Measurements from ENCODE around the gene GPR3. TPM values are rescaled to one million over a fixed set of nuclear protein-coding genes. Genes with fewer than 3 reads are reported as not detected.
"Not testable (repeated sequence)": the region's sequence is repeated elsewhere in the genome, so short reads cannot be mapped to it uniquely, and the experiment has no call there.

The GPR3 gene
- polyA plus RNA-seq, 3 donors, result 0.97 to 1.3 (median 1.1) TPM

DNA sequence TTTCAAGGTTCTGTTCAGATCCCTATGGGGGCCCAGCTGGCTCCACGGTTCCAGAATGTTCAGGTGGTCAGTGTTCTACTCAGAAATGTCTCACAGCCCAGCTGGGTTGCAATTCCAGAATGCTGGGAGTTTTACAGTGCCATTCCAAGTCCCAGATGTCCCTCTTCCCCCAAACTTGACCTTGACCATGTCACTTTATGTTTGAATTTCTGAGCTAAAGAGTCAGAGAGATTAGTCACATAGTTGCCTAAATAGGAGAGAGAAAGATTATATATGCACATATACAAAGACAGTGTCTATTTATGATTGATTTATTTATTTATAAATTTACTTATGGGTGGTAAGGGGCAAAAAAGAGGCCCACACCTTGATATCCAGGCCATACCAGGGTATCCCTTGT, 2.5 kb downstream of the GPR3 start:
- no peak for DNase-seq (ENCODE audit: extremely low read depth in 1 of 11, low read depth in 9 of 11, low spot score in 4 of 11)

- DNase-seq (ENCODE audit: extremely low read depth in 1 of 11, low read depth in 9 of 11, low spot score in 4 of 11), result peak in 1 of 11 donors; percentile 66
These were observed 3.2 kb downstream of the GPR3 start for GRCh38 chr1:27395441-27396195.

DNA sequence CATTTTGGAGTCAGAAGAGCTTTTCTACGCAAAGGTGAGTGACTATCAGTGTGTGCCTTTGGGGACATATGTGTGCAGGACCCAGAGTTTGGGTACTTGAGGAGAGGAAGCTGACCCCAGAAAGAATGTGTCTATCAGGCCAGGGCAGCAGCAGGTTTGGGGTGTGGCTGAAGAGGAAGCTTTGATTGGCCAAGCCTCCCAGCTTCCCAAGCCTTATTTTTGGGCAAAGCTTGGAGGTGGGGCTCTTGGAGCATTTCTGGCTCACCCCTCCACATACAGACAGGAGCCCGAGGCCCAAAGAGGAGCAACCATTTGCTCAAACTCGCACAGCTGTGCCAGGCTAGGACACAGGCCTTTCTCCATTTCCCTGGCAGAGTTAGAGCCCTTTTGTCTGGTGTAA, 4.7 kb downstream of the GPR3 start:
- DNase-seq (ENCODE audit: extremely low read depth in 1 of 11, low read depth in 9 of 11, low spot score in 4 of 11), result no peak

GRCh38 chr1:27397749-27398148, 5.3 kb downstream of the GPR3 start:
- DNase-seq (ENCODE audit: extremely low read depth in 1 of 11, low read depth in 9 of 11, low spot score in 4 of 11), result no peak

- no peak for DNase-seq (ENCODE audit: extremely low read depth in 1 of 11, low read depth in 9 of 11, low spot score in 4 of 11)
These were observed 6.2 kb downstream of the GPR3 start for GRCh38 chr1:27398405-27399149.

DNA sequence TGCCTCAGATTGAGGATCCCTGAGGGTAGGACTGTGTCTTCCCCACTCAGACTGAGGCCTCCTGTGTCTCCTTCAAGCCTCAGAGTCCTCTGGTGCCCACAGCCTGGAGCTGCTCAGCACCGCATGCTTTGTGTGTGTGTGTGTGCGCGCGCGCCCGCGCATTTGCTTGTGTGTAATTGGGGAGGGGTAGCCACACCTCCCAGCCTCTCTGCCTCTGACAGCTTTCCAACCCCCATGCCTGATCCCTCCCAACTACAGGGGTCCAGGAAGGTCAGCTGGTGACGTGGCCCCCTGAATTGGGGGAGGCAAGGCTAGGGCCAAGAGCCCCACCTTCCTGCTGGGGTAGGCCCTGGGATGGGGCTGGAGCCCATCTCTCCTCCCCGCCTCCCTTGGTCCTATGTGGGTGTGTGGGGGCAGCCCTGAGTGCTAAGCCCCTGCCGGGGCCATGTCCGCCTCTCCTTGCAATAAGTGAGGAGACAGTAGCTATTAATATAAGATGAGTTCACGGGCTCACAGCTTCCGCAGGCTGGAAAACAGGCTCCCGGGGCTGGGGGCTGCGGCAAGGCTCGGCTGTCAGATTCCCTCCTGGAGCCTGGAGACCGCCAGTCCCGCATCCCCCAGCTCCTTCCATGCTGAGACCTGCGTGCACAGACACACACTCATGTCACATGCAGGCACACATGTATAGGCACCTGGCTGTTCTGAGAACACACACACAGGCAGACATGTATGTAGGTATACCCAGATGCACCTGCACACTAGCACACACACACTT, 7.0 kb downstream of the GPR3 start:
- peak in 1 of 11 donors; percentile 29 for DNase-seq (ENCODE audit: extremely low read depth in 1 of 11, low read depth in 9 of 11, low spot score in 4 of 11)

- no peak for DNase-seq (ENCODE audit: extremely low read depth in 1 of 11, low read depth in 9 of 11, low spot score in 4 of 11)
These were observed 7.9 kb downstream of the GPR3 start for GRCh38 chr1:27400082-27400962.

- DNase-seq (ENCODE audit: extremely low read depth in 1 of 11, low read depth in 9 of 11, low spot score in 4 of 11), result no peak
These were observed 8.5 kb downstream of the GPR3 start for GRCh38 chr1:27400963-27401341.

DNA sequence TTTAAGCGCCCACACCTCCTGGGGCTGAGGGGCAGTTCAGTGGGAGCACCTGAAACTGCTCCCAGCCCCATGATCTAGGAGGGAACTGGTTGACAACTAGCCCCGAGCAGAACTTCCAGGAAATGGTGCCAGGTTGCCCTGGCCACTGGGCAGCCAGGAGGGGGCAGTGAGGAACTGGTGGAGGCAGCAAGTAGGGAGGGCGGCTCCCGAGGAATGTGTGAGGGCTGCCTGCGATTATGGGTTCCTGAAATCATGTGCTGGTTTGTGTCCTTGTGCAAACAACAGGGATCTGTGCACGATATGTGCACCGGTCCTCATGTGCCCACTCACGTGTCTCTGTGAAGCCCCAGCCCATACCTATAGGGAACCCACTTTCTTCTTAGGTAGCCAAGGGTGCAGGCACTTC, 9.9 kb downstream of the GPR3 start:
- peak in 1 of 11 donors; percentile 38 for DNase-seq (ENCODE audit: extremely low read depth in 1 of 11, low read depth in 9 of 11, low spot score in 4 of 11)

- peak in 1 of 11 donors; percentile 43 for DNase-seq (ENCODE audit: extremely low read depth in 1 of 11, low read depth in 9 of 11, low spot score in 4 of 11)
These were observed 10.8 kb downstream of the GPR3 start for GRCh38 chr1:27403065-27403726.

- no peak for DNase-seq (ENCODE audit: extremely low read depth in 1 of 11, low read depth in 9 of 11, low spot score in 4 of 11)
These were observed 11.5 kb downstream of the GPR3 start for GRCh38 chr1:27403931-27404330.

GRCh38 chr1:27405074-27405473, 12.7 kb downstream of the GPR3 start:
- no peak for DNase-seq (ENCODE audit: extremely low read depth in 1 of 11, low read depth in 9 of 11, low spot score in 4 of 11)

- not testable (repeated sequence) for DNase-seq (ENCODE audit: extremely low read depth in 1 of 11, low read depth in 9 of 11, low spot score in 4 of 11)
These were observed 13.4 kb downstream of the GPR3 start for GRCh38 chr1:27405598-27406361.

GRCh38 chr1:27406362-27406680, 13.9 kb downstream of the GPR3 start:
- no peak for DNase-seq (ENCODE audit: extremely low read depth in 1 of 11, low read depth in 9 of 11, low spot score in 4 of 11)

GRCh38 chr1:27406791-27407190, 14.4 kb downstream of the GPR3 start:
- not testable (repeated sequence) for DNase-seq (ENCODE audit: extremely low read depth in 1 of 11, low read depth in 9 of 11, low spot score in 4 of 11)

- no peak for DNase-seq (ENCODE audit: extremely low read depth in 1 of 11, low read depth in 9 of 11, low spot score in 4 of 11)
These were observed 15.7 kb downstream of the GPR3 start for GRCh38 chr1:27408151-27408550.

DNA sequence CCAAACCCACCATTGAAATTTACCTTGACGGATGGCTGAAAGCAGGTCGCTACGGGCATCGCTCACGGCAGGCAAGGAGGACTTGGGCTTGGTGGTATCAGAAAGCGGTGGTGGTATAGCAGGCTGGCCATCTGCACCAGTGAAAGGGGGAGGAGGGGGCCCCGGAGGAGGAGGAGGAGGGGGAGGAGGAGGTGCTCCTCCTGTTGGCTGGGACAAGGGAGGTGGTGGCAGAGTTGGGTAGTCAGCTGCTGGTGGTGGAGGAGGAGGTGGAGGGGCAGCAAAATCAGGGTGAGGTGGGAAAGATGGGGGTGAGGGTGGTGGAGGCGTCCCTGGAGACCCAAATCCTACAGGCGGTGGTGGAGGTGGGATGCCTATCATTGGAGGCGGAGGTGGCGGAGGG, 17.2 kb downstream of the GPR3 start:
- no peak for DNase-seq (ENCODE audit: extremely low read depth in 1 of 11, low read depth in 9 of 11, low spot score in 4 of 11)

DNA sequence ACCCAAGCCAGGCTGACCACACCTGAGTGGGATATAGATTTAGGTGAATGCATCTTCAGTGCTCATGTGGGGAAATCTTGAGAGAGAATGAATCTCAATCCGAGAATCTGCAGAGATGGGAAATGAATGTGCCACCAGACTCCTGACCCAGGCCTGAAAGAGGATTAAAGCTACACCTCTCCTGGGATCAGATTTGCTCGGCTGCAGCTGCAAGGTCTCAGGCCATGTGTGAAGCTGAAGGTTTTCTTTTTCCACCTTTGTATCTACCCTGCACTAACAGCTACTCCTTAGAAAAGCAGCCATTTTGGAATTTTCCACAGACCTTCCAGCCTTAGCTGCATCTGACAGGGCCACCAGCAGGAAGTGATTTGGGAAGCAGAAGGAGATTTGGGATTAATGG, 18.3 kb downstream of the GPR3 start:
- no peak for DNase-seq (ENCODE audit: extremely low read depth in 1 of 11, low read depth in 9 of 11, low spot score in 4 of 11)
